Mammary epithelial cell (primary cell): Measurements from ENCODE around the gene SLC35B1.

ENCODE experiments used
- CTCF ChIP-seq, 2 donors: IDR thresholded peaks in 1 of 2; conservative IDR thresholded peaks in 1 of 2; 2 replicates each; pipeline ENCODE4 v1.5.1; 2011 to 2012; ENCODE audit warnings: inconsistent platforms in 2 of 2, low read length in 2 of 2, mild to moderate bottlenecking in 2 of 2, control low read depth in 1 of 2, low read depth in 1 of 2; ENCODE audit not compliant: insufficient read depth in 1 of 2; ENCODE audit errors: extremely low read depth in 1 of 2
- EZH2 ChIP-seq: IDR thresholded peaks from 2 replicates; pipeline ENCODE4 v1.6.1; 2012; ENCODE audit warnings: low read length, inconsistent platforms, borderline replicate concordance

GRCh38 chr17:49676276-49676868 is 31.4 kb downstream of the SLC35B1 start:
- no peak for TF ChIP-seq CTCF (conservative IDR thresholded peaks at IDR 0.05 in 1 of 2, IDR thresholded peaks at IDR 0.05 in 1 of 2; ENCODE audit: extremely low read depth in 1 of 2, insufficient read depth in 1 of 2, low read depth in 1 of 2, low read length in 2 of 2)
- no peak for TF ChIP-seq EZH2
